HepG2 (cell line): Measurements from ENCODE around the gene VEGFA. TPM values are rescaled to one million over a fixed set of nuclear protein-coding genes. Genes with fewer than 3 reads are reported as not detected.

Source experiments
- BCL6 ChIP-seq: IDR thresholded peaks from 2 replicates; pipeline ENCODE4 v1.6.1; 2016; ENCODE audit warnings: missing genetic modification reagents, missing compliant biosample characterization
- FOXA1 ChIP-seq, 2 experiments: fragments of 450-650 bp in 1 of 2; sonication (generic) in 1 of 2; formaldehyde crosslinking in 1 of 2; IDR thresholded peaks; 2 replicates each; pipeline versions ENCODE4 v1.4.0 to v1.6.1; 2016 to 2020; ENCODE audit warnings: missing genetic modification reagents in 1 of 2
- GATAD1 ChIP-seq: IDR thresholded peaks from 2 replicates; pipeline ENCODE4 v1.6.1; 2016; ENCODE audit warnings: missing genetic modification reagents, missing compliant biosample characterization
- GATAD2A ChIP-seq: IDR thresholded peaks from 2 replicates; pipeline ENCODE4 v1.6.1; 2016
- HNRNPL ChIP-seq: fragments of 200-400 bp; formaldehyde crosslinking; IDR thresholded peaks from 2 replicates; pipeline ENCODE4 v1.6.1; 2017; ENCODE audit warnings: mild to moderate bottlenecking, low read depth, low read length
- KDM5B ChIP-seq: sonication (generic); formaldehyde crosslinking; IDR thresholded peaks from 2 replicates; pipeline ENCODE4 v1.4.0; 2020; ENCODE audit warnings: missing genetic modification reagents, mild to moderate bottlenecking, borderline replicate concordance
- REL ChIP-seq: sonication (generic); formaldehyde crosslinking; conservative IDR thresholded peaks from 2 replicates; pipeline ENCODE4 v1.8.0; 2022; ENCODE audit warnings: mild to moderate bottlenecking, missing genetic modification reagents, moderate library complexity
- YEATS2 ChIP-seq: sonication (generic); formaldehyde crosslinking; IDR thresholded peaks from 2 replicates; pipeline ENCODE4 v1.4.0; 2020; ENCODE audit warnings: missing genetic modification reagents, borderline replicate concordance
- ZNF263 ChIP-seq: sonication (generic); formaldehyde crosslinking; IDR thresholded peaks from 2 replicates; pipeline ENCODE4 v1.4.0; 2020; ENCODE audit warnings: missing genetic modification reagents
- ZNF343 ChIP-seq: sonication (generic); formaldehyde crosslinking; IDR thresholded peaks from 2 replicates; pipeline ENCODE4 v1.4.0; 2020; ENCODE audit warnings: mild to moderate bottlenecking, missing genetic modification reagents
- ZNF724P ChIP-seq: sonication (generic); formaldehyde crosslinking; IDR thresholded peaks from 2 replicates; pipeline ENCODE4 v1.8.0; 2022; ENCODE audit warnings: missing genetic modification reagents, borderline replicate concordance
- ZNF737 ChIP-seq: sonication (generic); formaldehyde crosslinking; IDR thresholded peaks from 2 replicates; pipeline ENCODE4 v1.5.0; 2020; ENCODE audit warnings: missing genetic modification reagents, mild to moderate bottlenecking, borderline replicate concordance
- ZNF768 ChIP-seq: sonication (generic); formaldehyde crosslinking; IDR thresholded peaks from 2 replicates; pipeline ENCODE4 v1.4.0; 2020; ENCODE audit warnings: missing genetic modification reagents
- ZNF891 ChIP-seq: sonication (generic); formaldehyde crosslinking; IDR thresholded peaks from 2 replicates; pipeline ENCODE4 v1.5.0; 2020; ENCODE audit warnings: mild to moderate bottlenecking, missing genetic modification reagents
- polyA plus RNA-seq, 8 experiments: library from polyadenylated mRNA; depleted of rRNA in 3 of 8; stranded (reverse) in 7 of 8; unstranded in 1 of 8; fragments of >200 nt; fragmentation: Illumina TruSeq in 4 of 8; extraction: Trizol in 4 of 8; gene quantifications; 2 replicates each; pipeline versions ENCODE4 v1.2.1 to v1.2.3, GENCODE V29; 2011 to 2016; ENCODE audit warnings: low read depth in 4 of 8, missing spikeins in 1 of 8, mixed read lengths in 1 of 8; ENCODE audit not compliant: insufficient read depth in 1 of 8
- total RNA-seq, 5 experiments: library from RNA; depleted of rRNA; stranded (reverse); fragments of >200 nt; fragmentation: Illumina TruSeq; extraction: Trizol; gene quantifications; 2 replicates each; pipeline ENCODE4 v1.2.3, GENCODE V29; 2016; ENCODE audit warnings: low read depth in 1 of 5
- TF ChIP-seq, protein P1 (sequence below): sonication (generic); formaldehyde crosslinking; IDR thresholded peaks from 2 replicates; pipeline ENCODE4 v1.9.0; 2021; ENCODE audit warnings: missing genetic modification reagents, borderline replicate concordance
- TF ChIP-seq, protein P2 (sequence below): IDR thresholded peaks from 2 replicates; pipeline ENCODE4 v1.6.1; 2018; ENCODE audit warnings: missing genetic modification reagents, mild to moderate bottlenecking, missing compliant biosample characterization
- TF ChIP-seq, protein P3 (sequence below): sonication (generic); formaldehyde crosslinking; IDR thresholded peaks from 2 replicates; pipeline ENCODE4 v1.5.0; 2020; ENCODE audit warnings: missing genetic modification reagents

Gene VEGFA
- total and polyA plus RNA-seq, 2 of the 13 experiments (the other 11 are each of a cell fraction or from before 2014, with no cell fraction given), result 68.1 to 629 TPM

DNA sequence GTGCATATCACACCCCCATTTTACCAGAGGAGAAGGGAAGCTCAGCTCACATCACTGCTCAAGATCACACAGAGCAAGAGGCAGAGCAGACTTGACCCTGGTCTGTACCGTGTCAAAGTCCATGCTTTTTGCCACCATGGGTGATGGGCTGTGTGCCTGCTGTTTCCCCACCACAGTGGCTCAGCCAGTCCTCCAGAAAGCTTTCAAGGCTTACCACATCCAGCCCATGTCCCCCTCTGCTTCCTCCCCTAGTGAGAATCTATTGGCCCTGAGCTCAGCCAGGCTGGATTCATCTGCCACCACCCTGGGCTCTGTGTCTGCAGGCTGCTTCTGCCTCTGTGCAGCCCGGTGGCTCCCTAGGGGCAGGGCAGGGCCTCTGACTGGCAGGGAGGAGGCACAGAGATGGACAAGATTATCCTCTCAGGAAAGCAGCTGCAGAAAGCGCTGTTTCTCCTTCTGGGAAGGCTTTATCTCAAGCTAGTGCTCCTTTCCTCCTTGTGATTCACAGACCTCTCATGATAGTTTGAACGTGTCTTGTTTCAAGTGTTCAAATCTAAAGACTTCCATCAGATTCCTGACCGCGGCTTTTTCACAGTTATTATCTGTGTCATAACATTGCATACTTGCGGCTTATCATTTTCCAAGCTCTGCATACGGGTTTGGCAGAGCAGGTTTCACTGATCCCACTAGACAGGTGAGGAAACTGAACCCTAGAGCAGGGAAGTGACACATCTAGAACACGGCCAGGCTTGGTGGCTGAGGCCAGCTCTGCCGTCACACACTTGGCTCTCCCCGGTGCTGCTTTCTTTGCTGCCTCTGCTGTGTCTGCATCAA is 37.4 kb downstream of the VEGFA start (continued):
- TF ChIP-seq HNRNPL (peak; percentile 68; the same call in 1 of the 2 replicates), ZNF891 (CRISPR knock-in tag) (peak; percentile 83; the same call in 1 of the 2 replicates), BCL6 (CRISPR knock-in tag) (0 out of 2 replicates have a peak, but pooled peaks have one; percentile 46), GATAD1 (CRISPR knock-in tag) (0 out of 2 replicates have a peak, but pooled peaks have one; percentile 25), REL (no peak), FOXA1 (IDR thresholded peaks at IDR 0.05) (no peak), FOXA1 (CRISPR knock-in tag; IDR thresholded peaks at IDR 0.05) (no peak), ZNF768 (CRISPR knock-in tag) (peak; percentile 66; the same call in 1 of the 2 replicates), ZNF263 (CRISPR knock-in tag) (peak; percentile 63; the same call in 1 of the 2 replicates), GATAD2A (CRISPR knock-in tag) (peak; percentile 57), KDM5B (CRISPR knock-in tag) (peak; percentile 47; the same call in 1 of the 2 replicates), ZNF737 (CRISPR knock-in tag) (0 out of 2 replicates have a peak, but pooled peaks have one; percentile 43), ZNF343 (CRISPR knock-in tag) (0 out of 2 replicates have a peak, but pooled peaks have one; percentile 1), YEATS2 (CRISPR knock-in tag) (0 out of 2 replicates have a peak, but pooled peaks have one; percentile 22), ZNF724P (CRISPR knock-in tag) (peak; percentile 90; the same call in 1 of the 2 replicates)
- TF ChIP-seq, protein P1, sequence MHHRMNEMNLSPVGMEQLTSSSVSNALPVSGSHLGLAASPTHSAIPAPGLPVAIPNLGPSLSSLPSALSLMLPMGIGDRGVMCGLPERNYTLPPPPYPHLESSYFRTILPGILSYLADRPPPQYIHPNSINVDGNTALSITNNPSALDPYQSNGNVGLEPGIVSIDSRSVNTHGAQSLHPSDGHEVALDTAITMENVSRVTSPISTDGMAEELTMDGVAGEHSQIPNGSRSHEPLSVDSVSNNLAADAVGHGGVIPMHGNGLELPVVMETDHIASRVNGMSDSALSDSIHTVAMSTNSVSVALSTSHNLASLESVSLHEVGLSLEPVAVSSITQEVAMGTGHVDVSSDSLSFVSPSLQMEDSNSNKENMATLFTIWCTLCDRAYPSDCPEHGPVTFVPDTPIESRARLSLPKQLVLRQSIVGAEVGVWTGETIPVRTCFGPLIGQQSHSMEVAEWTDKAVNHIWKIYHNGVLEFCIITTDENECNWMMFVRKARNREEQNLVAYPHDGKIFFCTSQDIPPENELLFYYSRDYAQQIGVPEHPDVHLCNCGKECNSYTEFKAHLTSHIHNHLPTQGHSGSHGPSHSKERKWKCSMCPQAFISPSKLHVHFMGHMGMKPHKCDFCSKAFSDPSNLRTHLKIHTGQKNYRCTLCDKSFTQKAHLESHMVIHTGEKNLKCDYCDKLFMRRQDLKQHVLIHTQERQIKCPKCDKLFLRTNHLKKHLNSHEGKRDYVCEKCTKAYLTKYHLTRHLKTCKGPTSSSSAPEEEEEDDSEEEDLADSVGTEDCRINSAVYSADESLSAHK (CRISPR knock-in tag), result no peak
- TF ChIP-seq, protein P2, sequence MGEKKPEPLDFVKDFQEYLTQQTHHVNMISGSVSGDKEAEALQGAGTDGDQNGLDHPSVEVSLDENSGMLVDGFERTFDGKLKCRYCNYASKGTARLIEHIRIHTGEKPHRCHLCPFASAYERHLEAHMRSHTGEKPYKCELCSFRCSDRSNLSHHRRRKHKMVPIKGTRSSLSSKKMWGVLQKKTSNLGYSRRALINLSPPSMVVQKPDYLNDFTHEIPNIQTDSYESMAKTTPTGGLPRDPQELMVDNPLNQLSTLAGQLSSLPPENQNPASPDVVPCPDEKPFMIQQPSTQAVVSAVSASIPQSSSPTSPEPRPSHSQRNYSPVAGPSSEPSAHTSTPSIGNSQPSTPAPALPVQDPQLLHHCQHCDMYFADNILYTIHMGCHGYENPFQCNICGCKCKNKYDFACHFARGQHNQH (CRISPR knock-in tag), result peak; percentile 63
- TF ChIP-seq, protein P3, sequence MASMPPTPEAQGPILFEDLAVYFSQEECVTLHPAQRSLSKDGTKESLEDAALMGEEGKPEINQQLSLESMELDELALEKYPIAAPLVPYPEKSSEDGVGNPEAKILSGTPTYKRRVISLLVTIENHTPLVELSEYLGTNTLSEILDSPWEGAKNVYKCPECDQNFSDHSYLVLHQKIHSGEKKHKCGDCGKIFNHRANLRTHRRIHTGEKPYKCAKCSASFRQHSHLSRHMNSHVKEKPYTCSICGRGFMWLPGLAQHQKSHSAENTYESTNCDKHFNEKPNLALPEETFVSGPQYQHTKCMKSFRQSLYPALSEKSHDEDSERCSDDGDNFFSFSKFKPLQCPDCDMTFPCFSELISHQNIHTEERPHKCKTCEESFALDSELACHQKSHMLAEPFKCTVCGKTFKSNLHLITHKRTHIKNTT (CRISPR knock-in tag), result no peak
